HepG2 (cell line): Measurements from ENCODE around the gene TMEFF2.

Experiments used
- NONO ChIP-seq, 2 experiments: fragments of 450-650 bp in 1 of 2; sonication (generic) in 1 of 2; formaldehyde crosslinking in 1 of 2; IDR thresholded peaks in 1 of 2; conservative IDR thresholded peaks in 1 of 2; 2 replicates each; pipeline versions ENCODE4 v1.6.1 to v1.8.0; 2017 to 2022; ENCODE audit warnings: mild to moderate bottlenecking in 1 of 2, missing genetic modification reagents in 1 of 2, moderate library complexity in 1 of 2
- POLR2A ChIP-seq, 2 experiments: IDR thresholded peaks; 2 replicates each; pipeline ENCODE4 v1.6.1; 2011; ENCODE audit warnings: low read depth in 2 of 2, low read length in 2 of 2, mild to moderate bottlenecking in 1 of 2, moderate library complexity in 1 of 2; ENCODE audit not compliant: insufficient read depth in 1 of 2
- SIN3B ChIP-seq: fragments of 150-350 bp; IDR thresholded peaks from 2 replicates; pipeline ENCODE4 v1.6.1; 2014; ENCODE audit warnings: low read length

GRCh38 chr2:192145496-192145895, 49.2 kb downstream of the TMEFF2 start:
- TF ChIP-seq POLR2A (IDR thresholded peaks at IDR 0.05; ENCODE audit: insufficient read depth in 1 of 2, low read depth in 2 of 2, low read length in 2 of 2) (no peak), NONO (IDR thresholded peaks at IDR 0.05) (no peak), NONO (CRISPR knock-in tag; conservative IDR thresholded peaks at IDR 0.05) (no peak), SIN3B (no peak)
